DMS53 (cell line): Measurements from ENCODE around the gene PARP11.
A peak's percentile ranks its signal among the peaks of the same experiment; 100 is the strongest.

Source experiments
- DNase-seq: peaks from one replicate; lab custom pipeline; 2025; lab: John Stamatoyannopoulos, UW

PARP11 gene

DNA sequence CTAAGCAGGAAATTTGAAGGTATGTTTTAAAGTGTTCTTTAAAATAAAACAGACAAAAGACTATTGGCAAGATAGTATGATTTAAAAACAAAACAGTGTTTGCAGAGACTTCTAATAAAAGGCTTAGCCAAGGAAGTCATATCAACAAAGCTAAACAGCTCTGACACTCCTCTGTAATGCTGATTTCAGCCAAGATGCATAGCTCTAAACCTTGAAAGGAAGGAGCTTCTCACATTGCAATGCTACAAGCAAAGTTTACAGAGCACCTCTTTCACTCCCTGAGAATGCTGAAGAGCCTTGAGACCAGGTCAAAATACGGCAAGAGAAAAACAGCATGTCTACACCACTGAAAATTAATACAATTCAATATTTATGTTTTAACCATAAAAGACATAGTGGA is 51.8 kb downstream of the PARP11 start:
- no peak for DNase-seq

DNA sequence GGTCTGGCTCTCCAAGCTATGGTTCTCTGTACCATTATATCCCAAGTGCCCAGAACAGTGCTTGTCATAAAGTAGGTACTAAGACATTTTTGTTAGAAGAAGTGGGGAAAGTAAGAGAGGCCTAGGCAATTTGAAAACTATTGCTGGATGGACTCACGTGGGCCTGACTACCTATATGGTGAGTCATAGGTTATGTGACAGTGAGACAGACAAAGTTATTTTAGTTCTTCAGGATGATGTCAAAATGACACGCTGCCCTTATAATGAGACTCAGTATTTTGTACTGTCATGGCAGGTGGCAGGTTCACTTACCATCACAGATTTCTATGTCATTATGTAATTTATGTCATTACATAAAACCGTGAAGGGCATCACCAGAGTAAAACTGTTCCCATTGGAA is 53.1 kb downstream of the PARP11 start:
- peak; percentile 92 for DNase-seq

DNA sequence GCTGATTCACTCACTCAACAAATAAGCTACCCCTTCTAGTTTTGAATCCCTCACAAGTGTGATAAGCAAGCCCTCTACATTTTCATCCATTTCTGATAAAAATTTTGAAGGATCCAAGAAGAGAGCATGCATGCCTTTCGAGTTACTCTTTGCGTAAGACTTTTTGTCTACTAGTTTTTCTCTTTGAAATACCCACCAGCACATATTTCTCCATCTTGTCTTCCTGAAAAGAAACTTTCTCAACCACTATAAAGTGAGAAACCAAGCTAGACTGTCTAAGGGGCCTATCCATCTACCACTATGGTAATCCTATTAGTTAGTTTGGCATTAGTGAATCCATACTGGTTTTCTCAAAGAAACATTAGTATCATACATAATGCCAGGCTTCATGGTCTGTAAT is 56.9 kb downstream of the PARP11 start:
- no peak for DNase-seq

- DNase-seq, result no peak
These were observed 58.0 kb downstream of the PARP11 start for GRCh38 chr12:3815094-3815766.

- no peak for DNase-seq
These were observed 62.7 kb downstream of the PARP11 start for GRCh38 chr12:3810540-3810939.

DNA sequence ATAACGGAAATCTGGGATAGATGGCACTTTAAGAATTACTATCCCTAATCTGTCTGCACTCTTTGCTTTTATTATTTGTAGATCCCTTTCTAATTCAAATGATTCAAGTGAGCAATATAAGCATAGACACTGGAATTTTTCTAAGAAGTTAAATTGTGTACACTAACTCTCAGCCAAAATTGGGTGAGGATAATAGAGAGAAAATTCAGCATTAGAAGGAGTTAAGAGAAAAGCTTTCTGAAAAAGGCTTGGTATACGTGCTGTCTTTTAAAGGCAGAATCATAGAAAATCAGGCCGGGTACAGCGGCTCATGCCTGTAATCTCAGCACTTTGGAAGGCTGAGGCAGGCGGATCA is 63.2 kb downstream of the PARP11 start:
- no peak for DNase-seq

DNA sequence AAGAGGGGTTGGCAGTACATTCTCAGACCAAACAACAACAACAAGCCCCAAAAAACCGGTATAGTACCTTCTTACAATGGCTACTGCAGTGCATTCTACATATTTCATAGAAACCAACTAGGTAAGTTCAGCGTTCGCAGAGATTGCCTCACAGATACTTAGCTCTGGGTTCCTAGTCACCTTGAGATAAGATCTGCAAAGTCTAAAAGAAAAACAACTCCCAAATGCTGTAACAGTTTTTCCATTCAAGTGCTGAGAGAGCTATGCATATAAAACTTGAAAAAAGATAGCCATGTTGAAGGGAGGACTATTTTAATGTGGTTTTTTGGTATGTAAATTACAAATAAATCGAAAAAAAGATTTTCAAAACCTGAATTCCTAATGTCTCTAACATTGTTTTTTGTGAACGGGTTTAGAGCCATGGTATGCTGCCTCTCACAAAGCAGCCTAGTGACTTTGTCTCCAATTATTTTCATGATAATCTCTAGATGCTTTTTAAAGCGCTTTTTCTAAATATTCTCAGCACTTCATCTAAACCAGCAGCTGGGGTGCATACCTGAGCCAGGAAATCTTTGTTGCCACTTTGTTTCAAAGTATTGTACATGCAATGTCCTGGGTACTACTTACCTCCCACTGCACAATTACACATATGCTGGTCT is 63.7 kb downstream of the PARP11 start:
- no peak for DNase-seq

- no peak for DNase-seq
These were observed 68.1 kb downstream of the PARP11 start for GRCh38 chr12:3805077-3805476.

DNA sequence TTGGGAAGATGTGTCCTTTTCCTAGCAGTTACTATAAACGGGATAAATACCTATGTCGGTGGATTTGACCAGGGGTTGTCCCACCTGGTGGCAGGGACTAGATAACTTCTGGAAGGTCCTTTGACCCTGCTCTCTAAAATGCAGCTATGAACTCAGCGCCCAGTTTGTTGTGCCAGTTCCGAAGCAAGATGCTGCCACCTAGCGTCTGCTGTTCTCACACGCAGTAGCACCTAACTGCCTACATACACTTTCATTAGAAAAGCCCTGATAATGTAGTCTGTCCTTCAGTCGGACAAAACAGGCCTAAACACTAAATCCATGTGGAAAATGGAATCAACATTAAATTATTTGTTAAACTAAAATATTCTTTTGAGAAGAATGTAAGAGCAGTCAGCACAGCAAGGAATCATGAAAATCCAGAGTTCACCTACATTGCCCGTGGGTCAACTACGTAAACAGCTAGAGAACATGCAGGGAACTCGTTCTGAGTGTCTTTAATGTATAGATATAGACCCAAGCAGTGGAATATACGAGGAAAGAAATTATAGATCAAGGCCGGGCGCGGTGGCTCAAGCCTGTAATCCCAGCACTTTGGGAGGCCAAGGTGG is 69.2 kb downstream of the PARP11 start:
- DNase-seq, result peak; percentile 100

GRCh38 chr12:3802721-3803120 is 70.5 kb downstream of the PARP11 start:
- no peak for DNase-seq

DNA sequence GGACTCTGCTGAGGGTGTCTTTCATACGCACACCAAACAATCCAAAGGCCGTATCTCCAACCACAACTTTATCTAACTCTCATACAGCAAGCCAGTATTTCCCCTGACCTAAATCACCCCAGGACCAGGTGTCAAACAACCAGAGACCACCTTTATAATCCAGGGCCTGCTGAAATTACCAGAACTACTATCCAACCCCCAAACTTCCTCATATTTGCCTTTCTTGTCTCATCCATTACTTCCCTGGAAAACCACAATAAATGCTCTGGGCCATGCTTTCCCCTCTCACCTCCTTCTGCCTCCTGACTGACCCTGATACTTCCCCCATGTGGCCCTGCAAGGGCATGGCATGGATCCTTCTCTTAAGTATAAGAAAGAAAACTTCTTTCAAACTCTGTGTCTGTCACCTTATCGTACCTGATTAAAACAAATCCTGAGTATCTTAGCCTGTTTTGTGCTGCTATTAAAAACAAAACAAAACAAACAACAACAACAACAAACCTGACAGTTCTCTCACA is 75.6 kb downstream of the PARP11 start:
- DNase-seq, result peak; percentile 72

DNA sequence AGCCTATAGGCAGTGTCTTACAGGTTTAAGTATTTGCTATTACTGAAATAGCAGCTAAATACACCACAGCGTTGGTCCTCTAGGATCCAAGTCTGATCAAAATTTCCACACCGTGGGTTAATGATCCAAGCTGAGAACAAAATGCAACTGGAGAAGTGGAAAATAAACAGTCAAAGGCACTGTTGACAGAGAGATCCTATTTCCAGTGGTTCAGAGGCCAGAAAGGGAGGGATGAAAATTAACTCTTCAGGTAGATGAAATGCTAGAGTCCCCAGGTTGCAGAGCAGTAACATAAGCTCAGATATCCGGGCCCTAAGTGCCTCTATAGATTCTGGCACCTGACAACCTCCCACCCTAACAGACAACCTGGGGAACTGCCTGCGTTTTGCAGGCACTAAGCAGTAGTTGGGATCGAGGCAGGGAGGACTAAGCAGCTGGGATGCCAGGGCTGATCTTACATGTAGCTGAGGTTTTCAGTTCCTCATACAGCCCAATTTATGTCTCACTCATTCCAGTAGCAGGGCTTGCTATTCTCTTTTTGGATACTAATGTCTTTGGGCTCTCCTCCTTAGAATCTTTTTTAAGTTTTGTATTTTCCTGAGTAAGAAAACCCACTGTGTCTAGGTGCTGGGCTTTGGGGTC is 77.6 kb downstream of the PARP11 start:
- peak; percentile 100 for DNase-seq

GRCh38 chr12:3795066-3795465 is 78.1 kb downstream of the PARP11 start:
- DNase-seq, result peak; percentile 87

DNA sequence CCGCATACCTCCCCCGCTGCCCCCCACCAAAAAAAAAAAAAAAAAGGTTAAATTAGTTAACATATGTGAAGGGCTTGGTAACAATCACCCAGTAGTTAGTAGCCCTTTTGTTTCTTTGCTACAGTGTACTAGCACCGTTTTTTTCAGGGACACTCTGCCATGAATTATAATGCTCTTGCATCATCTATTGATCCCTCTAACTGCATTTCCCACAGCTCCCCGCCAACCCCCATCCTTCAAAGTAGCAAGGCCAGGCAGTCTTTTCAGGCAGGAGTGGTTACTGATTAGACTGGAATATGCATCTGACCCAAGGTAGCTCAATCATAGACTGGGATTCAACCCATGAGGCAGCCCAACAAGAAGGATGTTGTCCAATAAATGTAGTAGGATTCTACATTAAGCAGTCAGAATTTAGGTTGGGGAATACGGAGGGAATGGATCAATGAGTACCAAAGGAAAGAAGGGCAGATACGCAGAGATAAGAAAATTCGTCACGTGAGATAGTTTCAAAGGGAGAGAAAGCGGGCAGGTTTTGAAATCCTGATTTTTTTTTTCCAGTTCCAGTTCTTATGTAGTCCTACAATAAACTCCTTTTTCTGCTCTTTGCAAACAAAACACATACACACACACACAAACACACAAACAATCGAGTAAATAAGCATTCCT is 80.4 kb downstream of the PARP11 start:
- DNase-seq, result no peak

DNA sequence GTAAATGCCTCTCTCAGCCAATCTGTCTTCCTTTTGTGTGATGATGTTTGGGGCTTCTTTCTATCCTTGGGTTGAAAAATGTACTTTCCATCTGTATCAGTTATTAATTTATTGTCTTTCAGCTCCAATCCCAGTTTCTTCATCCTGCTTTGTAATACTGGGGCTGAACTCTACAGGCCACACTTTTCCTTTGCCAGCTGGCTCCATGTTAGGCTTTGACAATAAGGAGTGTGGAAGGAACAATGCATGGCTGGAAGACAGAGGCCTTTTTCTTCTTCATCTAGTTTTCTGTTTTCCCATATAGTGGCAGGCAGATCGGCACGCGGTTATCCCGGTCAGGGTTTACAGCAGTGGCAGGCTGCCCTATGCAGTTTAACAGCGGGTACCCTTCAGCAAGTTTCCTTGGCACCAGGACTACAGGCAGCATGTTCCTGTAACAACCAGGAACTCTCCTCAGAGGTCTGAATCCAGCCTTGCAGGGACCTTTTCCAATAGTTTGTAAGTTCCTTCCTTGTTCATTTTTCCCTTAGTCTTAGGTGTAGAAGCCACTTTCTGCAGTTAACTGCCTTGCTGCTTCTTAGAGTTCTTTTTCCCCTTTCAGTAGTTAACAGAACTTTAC is 81.8 kb downstream of the PARP11 start:
- DNase-seq, result no peak

DNA sequence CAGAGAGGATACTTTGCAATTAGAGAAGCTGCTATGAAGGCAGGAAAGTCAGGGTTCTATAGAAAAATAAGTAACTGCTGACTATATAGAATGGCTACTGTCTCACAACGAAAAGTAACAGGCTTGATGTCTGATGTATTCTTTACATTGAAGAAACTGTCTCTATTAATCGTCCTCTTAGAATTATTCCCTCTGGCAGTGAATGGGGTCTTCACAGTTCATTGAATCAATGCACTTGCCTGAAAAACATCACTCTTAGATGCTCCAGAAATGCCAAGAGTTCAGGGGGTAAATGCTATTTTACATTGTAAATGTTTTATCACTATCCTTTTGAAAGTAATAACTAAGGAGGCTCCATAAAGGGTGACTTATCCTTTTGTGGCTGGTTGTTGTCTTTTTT is 82.6 kb downstream of the PARP11 start:
- no peak for DNase-seq

GRCh38 chr12:3789838-3790237 is 83.4 kb downstream of the PARP11 start:
- no peak for DNase-seq

DNA sequence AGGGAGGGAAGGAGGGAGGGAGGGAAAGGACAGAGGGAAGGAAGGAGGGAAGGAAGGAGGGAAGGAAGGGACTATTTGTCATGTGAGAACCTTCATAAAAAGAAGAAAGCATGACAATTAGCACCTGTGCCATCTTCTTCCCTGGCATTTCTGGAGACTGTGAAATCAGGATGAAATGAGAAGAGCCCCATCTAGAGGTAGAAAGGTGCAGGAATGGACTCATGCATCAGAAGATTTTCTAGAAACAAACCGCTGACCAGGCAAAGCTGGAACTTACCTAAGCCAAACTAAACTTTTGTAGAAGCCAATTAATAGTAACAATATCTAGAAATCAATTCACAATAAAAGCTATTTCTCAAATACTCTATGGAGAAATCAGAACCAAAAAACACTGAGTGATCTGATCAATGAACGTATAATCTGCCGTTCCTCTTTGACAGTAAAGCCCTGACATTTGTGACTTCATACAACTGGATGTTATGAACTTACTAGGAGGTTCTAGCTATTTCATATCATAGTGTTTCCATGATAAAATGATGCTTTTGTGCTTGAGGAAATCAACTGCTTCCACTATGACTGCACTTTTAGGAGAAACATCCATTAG is 95.9 kb downstream of the PARP11 start:
- DNase-seq, result peak; percentile 100

DNA sequence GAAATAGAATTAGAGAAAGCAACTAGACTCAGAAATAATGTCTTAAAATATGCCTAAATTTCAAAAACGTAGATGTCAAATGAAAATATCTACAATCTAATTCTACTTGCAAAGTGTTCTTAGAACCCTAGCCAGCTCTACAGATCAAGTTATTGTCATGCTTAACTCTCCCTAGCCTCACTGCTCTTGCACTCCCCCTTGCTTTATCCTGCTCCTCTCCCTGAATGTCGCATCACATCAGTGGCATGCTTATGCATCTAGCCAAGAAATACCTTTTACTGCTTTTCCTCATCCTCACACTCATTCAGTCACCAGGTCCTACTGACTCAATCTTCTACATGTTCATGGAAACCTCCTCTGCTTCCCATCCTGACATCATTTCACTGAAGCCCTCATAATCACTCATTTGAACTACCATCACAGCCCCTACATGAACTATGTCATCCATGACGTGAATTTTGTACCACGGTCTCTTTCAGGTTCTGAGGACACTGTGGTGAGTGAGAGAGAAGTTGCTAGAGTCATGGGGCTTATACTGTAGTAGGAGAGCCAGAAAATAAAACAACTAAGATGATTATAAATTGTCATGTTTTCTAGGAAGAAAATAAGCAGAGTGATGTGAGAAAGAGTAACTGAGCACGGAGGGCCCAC is 97.7 kb downstream of the PARP11 start:
- DNase-seq, result no peak

GRCh38 chr12:3772380-3772779 is 100.8 kb downstream of the PARP11 start:
- DNase-seq, result no peak

- no peak for DNase-seq
These were observed 101.3 kb downstream of the PARP11 start for GRCh38 chr12:3771853-3772252.
